ENCODE measurements around the gene FIG4. TPM values are rescaled to one million over a fixed set of nuclear protein-coding genes. Genes with fewer than 3 reads are reported as not detected.

The FIG4 gene
- total RNA-seq, 1 donor from 2014 or later, result 15.2 TPM

DNA sequence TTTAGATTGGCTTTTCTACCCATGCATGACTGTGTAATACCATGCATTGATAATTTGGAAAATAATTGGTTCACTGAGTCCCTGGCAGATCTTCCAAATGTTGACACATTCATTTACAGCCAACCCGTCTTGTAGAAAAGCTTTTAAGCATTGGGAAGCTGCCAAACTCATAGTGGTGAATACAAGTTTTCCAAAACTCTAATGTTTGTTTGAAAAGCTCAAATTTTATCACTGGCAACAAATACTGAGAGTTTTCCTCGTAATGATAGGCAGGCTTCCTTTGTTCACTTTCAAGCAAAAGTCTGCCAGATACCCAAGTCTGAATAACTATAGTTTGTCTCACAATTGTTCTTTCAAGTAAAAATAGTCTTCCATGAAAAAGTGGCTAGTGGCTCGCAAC, 143.0 kb downstream of the FIG4 start:
- no peaks in the 10 kb centered on the region for H3K9me3 ChIP-seq
- DNase-seq (ENCODE audit: extremely low spot score in 2 of 2), result no peak
- peaks cover 16% of the 10 kb centered on the region for H3K4me1 ChIP-seq
- no peak overlapping the region for H3K4me3 ChIP-seq
- H3K27me3 ChIP-seq, result no peaks in the 10 kb centered on the region
- H3K27ac ChIP-seq, result no peak overlapping the region
- no peaks in the 10 kb centered on the region for H3K36me3 ChIP-seq
- no peak for TF ChIP-seq POLR2A (IDR thresholded peaks at IDR 0.05)
- TF ChIP-seq POLR2AphosphoS5 (IDR thresholded peaks at IDR 0.05; ENCODE audit: insufficient read depth in 1 of 2, low read depth in 1 of 2), result no peak
- TF ChIP-seq CTCF (IDR thresholded peaks at IDR 0.05), result no peak
- intact Hi-C loops (cut with DNase I), result no loop called here

- Histone ChIP-seq H3K36me3 (no peaks in the 10 kb centered on the region), H3K4me3 (no peak overlapping the region), H3K27ac (no peak overlapping the region), H3K9me3 (no peaks in the 10 kb centered on the region), H3K27me3 (no peaks in the 10 kb centered on the region), H3K4me1 (peaks cover 16% of the 10 kb centered on the region)
- no peak for DNase-seq (ENCODE audit: extremely low spot score in 2 of 2)
- intact Hi-C loops (cut with DNase I), result no loop called here
- TF ChIP-seq CTCF (IDR thresholded peaks at IDR 0.05) (no peak), POLR2A (IDR thresholded peaks at IDR 0.05) (no peak), POLR2AphosphoS5 (IDR thresholded peaks at IDR 0.05; ENCODE audit: insufficient read depth in 1 of 2, low read depth in 1 of 2) (no peak)
These were observed 143.7 kb downstream of the FIG4 start for GRCh38 chr6:109834595-109835437.

GRCh38 chr6:109840034-109840433, 148.9 kb downstream of the FIG4 start:
- Histone ChIP-seq H3K4me3 (no peak overlapping the region), H3K27ac (no peak overlapping the region), H3K36me3 (no peaks in the 10 kb centered on the region), H3K9me3 (no peaks in the 10 kb centered on the region), H3K4me1 (peaks cover 3% of the 10 kb centered on the region), H3K27me3 (no peaks in the 10 kb centered on the region)
- intact Hi-C loops (cut with DNase I), result no loop called here
- TF ChIP-seq CTCF (IDR thresholded peaks at IDR 0.05) (no peak), POLR2A (IDR thresholded peaks at IDR 0.05) (no peak), POLR2AphosphoS5 (IDR thresholded peaks at IDR 0.05; ENCODE audit: insufficient read depth in 1 of 2, low read depth in 1 of 2) (no peak)
- DNase-seq (ENCODE audit: extremely low spot score in 2 of 2), result no peak

- Histone ChIP-seq H3K9me3 (no peaks in the 10 kb centered on the region), H3K4me1 (no peaks in the 10 kb centered on the region), H3K4me3 (no peak overlapping the region), H3K36me3 (no peaks in the 10 kb centered on the region), H3K27ac (no peak overlapping the region), H3K27me3 (no peaks in the 10 kb centered on the region)
- DNase-seq (ENCODE audit: extremely low spot score in 2 of 2), result no peak
- TF ChIP-seq CTCF (IDR thresholded peaks at IDR 0.05) (no peak), POLR2AphosphoS5 (IDR thresholded peaks at IDR 0.05; ENCODE audit: insufficient read depth in 1 of 2, low read depth in 1 of 2) (no peak), POLR2A (IDR thresholded peaks at IDR 0.05) (no peak)
- intact Hi-C loops (cut with DNase I), result no loop called here
These were observed 149.7 kb downstream of the FIG4 start for GRCh38 chr6:109840796-109841195.

DNA sequence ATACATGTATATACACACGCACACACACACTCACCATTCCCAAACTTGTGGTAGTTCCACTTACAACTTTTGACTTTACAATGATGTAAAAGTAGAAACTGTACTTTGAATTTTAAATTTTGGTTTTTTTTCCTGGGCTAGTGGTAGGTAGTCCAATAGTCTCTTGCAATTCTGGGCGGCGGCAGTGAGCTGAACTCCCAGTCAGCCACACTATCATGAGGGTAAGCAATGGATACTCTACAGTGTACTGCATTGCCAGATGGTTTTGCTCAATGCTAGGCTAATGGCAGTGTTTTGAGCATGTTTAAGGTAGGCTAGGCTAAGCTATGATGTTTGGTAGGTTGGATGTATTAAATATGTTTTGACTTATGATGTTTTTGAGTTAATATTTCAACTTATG, 150.8 kb downstream of the FIG4 start:
- H3K9me3 ChIP-seq, result no peaks in the 10 kb centered on the region
- no peaks in the 10 kb centered on the region for H3K36me3 ChIP-seq
- no peak overlapping the region for H3K4me3 ChIP-seq
- no peaks in the 10 kb centered on the region for H3K4me1 ChIP-seq
- no peak overlapping the region for H3K27ac ChIP-seq
- intact Hi-C loops (cut with DNase I), result no loop called here
- no peaks in the 10 kb centered on the region for H3K27me3 ChIP-seq
- no peak for TF ChIP-seq CTCF (IDR thresholded peaks at IDR 0.05)
- TF ChIP-seq POLR2AphosphoS5 (IDR thresholded peaks at IDR 0.05; ENCODE audit: insufficient read depth in 1 of 2, low read depth in 1 of 2), result no peak
- no peak for TF ChIP-seq POLR2A (IDR thresholded peaks at IDR 0.05)
- DNase-seq (ENCODE audit: extremely low spot score in 2 of 2), result no peak

All from vagina (tissue), 2 donors.